A549 (cell line): ENCODE results near the gene MAPK9. TPM values are rescaled to one million over a fixed set of nuclear protein-coding genes. Genes with fewer than 3 reads are reported as not detected.

Experiments
- ATAC-seq, 2 experiments: fragments of 200-7000 bp in 1 of 2; fragments of >200 bp in 1 of 2; cut with Nextera tagmentation in 1 of 2; cut with Tn5 transposase in 1 of 2; 3 replicates each; pipeline versions ENCODE4 v1.8.0 to v1.9.1; 2018 to 2020; ENCODE audit warnings: mild to moderate bottlenecking in 1 of 2, moderate library complexity in 1 of 2
- CTCF ChIA-PET: fragments of 300-600 bp; sonication (Branson Sonifier 250); formaldehyde crosslinking; extraction: SDS; loops from one replicate; lab custom pipeline; 2021; ENCODE audit warnings: antibody characterized with exemption, inconsistent platforms; lab: Yijun Ruan, JAX
- POLR2A ChIA-PET: fragments of 350-600 bp; formaldehyde crosslinking; extraction: SDS; loops from one replicate; lab custom pipeline; 2021; ENCODE audit warnings: antibody characterized with exemption, inconsistent platforms; lab: Yijun Ruan, JAX
- DNase-seq, 2 experiments: peaks; one replicate each; pipeline versions ENCODE4 v3.0.0 to v3.0.0-alpha.2; 2011 to 2016; ENCODE audit warnings: low read depth in 1 of 2, low spot score in 1 of 2
- FAIRE-seq: peaks from 2 replicates; lab custom pipeline; 2011; peaks lifted over from hg19 to GRCh38; lab: Jason Lieb, UNC
- H3K27ac ChIP-seq, 2 experiments: fragments of >200 bp; sonication (Bioruptor Twin); formaldehyde crosslinking; 3 replicates each; pipeline ENCODE4 v1.5.1; 2016 to 2017
- H3K4me1 ChIP-seq: fragments of >200 bp; sonication (Bioruptor Twin); formaldehyde crosslinking; 3 replicates; pipeline ENCODE4 v1.6.1; 2016
- H3K4me2 ChIP-seq: fragments of >200 bp; sonication (Bioruptor Twin); formaldehyde crosslinking; 3 replicates; pipeline ENCODE4 v1.6.1; 2016
- H3K4me3 ChIP-seq: fragments of >200 bp; sonication (Bioruptor Twin); formaldehyde crosslinking; 3 replicates; pipeline ENCODE4 v1.5.1; 2016
- H3K9me3 ChIP-seq: fragments of >200 bp; sonication (Bioruptor Twin); formaldehyde crosslinking; 3 replicates; pipeline ENCODE4 v1.6.1; 2016
- CBX8 ChIP-seq: fragments of 200-600 bp; sonication (generic); IDR thresholded peaks from 2 replicates; pipeline ENCODE4 v1.6.1; 2016
- EHF ChIP-seq: fragments of 250-450 bp; sonication (Bioruptor Pico); IDR thresholded peaks from 2 replicates; pipeline ENCODE4 v1.5.0; 2020; ENCODE audit warnings: mild to moderate bottlenecking
- ESRRA ChIP-seq: fragments of 150-350 bp; IDR thresholded peaks from 2 replicates; pipeline ENCODE4 v1.6.1; 2014; ENCODE audit warnings: mild to moderate bottlenecking, low read length, borderline replicate concordance
- FOSB ChIP-seq: fragments of 250-450 bp; sonication (Bioruptor Pico); IDR thresholded peaks from 2 replicates; pipeline ENCODE4 v1.5.0; 2020; ENCODE audit warnings: mild to moderate bottlenecking, moderate library complexity
- GATA3 ChIP-seq: IDR thresholded peaks from 2 replicates; pipeline ENCODE4 v1.6.1; 2012; ENCODE audit warnings: borderline replicate concordance
- HOXB13 ChIP-seq: fragments of 250-450 bp; sonication (Bioruptor Pico); IDR thresholded peaks from 2 replicates; pipeline ENCODE4 v1.5.0; 2020; ENCODE audit warnings: low read depth, mild to moderate bottlenecking, moderate library complexity
- JUNB ChIP-seq: fragments of >200 bp; sonication (Bioruptor Twin); formaldehyde crosslinking; IDR thresholded peaks from 2 replicates; pipeline ENCODE4 v1.6.1; 2016
- KDM1A ChIP-seq: fragments of 200-600 bp; sonication (generic); IDR thresholded peaks from 2 replicates; pipeline ENCODE4 v1.6.1; 2016; ENCODE audit warnings: low read depth, mild to moderate bottlenecking
- MAFK ChIP-seq: fragments of 450-650 bp; IDR thresholded peaks from 2 replicates; pipeline ENCODE4 v1.6.1; 2014; ENCODE audit not compliant: partially characterized antibody
- MAZ ChIP-seq: fragments of 150-350 bp; IDR thresholded peaks from 2 replicates; pipeline ENCODE4 v1.6.1; 2014; ENCODE audit warnings: antibody characterized with exemption, low read depth, low read length, borderline replicate concordance
- NFE2L2 ChIP-seq: fragments of 150-350 bp; conservative IDR thresholded peaks from 2 replicates; pipeline ENCODE4 v1.6.1; 2014; ENCODE audit warnings: low read length
- NR3C1 ChIP-seq: fragments of >200 bp; sonication (Bioruptor Twin); formaldehyde crosslinking; IDR thresholded peaks from 3 replicates; pipeline ENCODE4 v1.6.1; 2017
- PHF8 ChIP-seq: fragments of 200-600 bp; sonication (generic); IDR thresholded peaks from 2 replicates; pipeline ENCODE4 v1.6.1; 2016; ENCODE audit warnings: low read depth, mild to moderate bottlenecking, antibody characterized with exemption, moderate library complexity, borderline replicate concordance
- RAD21 ChIP-seq, 2 experiments: fragments of >200 bp in 1 of 2; sonication (Bioruptor Twin) in 1 of 2; formaldehyde crosslinking in 1 of 2; IDR thresholded peaks in 1 of 2; conservative IDR thresholded peaks in 1 of 2; 2 replicates in 1 of 2; 3 replicates in 1 of 2; pipeline ENCODE4 v1.6.1; 2012 to 2018; ENCODE audit warnings: inconsistent platforms in 1 of 2
- RARB ChIP-seq: fragments of 250-450 bp; sonication (Bioruptor Pico); IDR thresholded peaks from 2 replicates; pipeline ENCODE4 v1.8.0; 2021; ENCODE audit warnings: mild to moderate bottlenecking, moderate library complexity
- RCOR1 ChIP-seq: fragments of 150-350 bp; IDR thresholded peaks from 2 replicates; pipeline ENCODE4 v1.6.1; 2014; ENCODE audit warnings: antibody characterized with exemption, low read length, low read depth
- RFX5 ChIP-seq: fragments of 450-650 bp; IDR thresholded peaks from 2 replicates; pipeline ENCODE4 v1.7.1; 2014; ENCODE audit warnings: antibody characterized with exemption, mild to moderate bottlenecking, moderate library complexity
- RNF2 ChIP-seq: fragments of 200-600 bp; sonication (generic); IDR thresholded peaks from 2 replicates; pipeline ENCODE4 v1.6.1; 2016; ENCODE audit warnings: low read depth, mild to moderate bottlenecking, antibody characterized with exemption, moderate library complexity, borderline replicate concordance
- SREBF2 ChIP-seq: fragments of 450-650 bp; IDR thresholded peaks from 2 replicates; pipeline ENCODE4 v1.6.1; 2014; ENCODE audit warnings: mild to moderate bottlenecking, moderate library complexity
- TFCP2L1 ChIP-seq: fragments of 250-450 bp; sonication (Bioruptor Pico); IDR thresholded peaks from 2 replicates; pipeline ENCODE4 v1.5.0; 2021; ENCODE audit warnings: mild to moderate bottlenecking
- TP53 ChIP-seq: fragments of 250-450 bp; sonication (Bioruptor Pico); IDR thresholded peaks from 2 replicates; pipeline ENCODE4 v1.5.0; 2021; ENCODE audit warnings: mild to moderate bottlenecking, moderate library complexity
- USF2 ChIP-seq: fragments of 450-650 bp; IDR thresholded peaks from 2 replicates; pipeline ENCODE4 v1.6.1; 2014; ENCODE audit warnings: antibody characterized with exemption
- ZNF302 ChIP-seq: fragments of 250-450 bp; sonication (Bioruptor Pico); IDR thresholded peaks from 2 replicates; pipeline ENCODE4 v1.9.0; 2021; ENCODE audit warnings: inconsistent platforms, mild to moderate bottlenecking, moderate library complexity
- ZSCAN20 ChIP-seq: fragments of 250-450 bp; sonication (Bioruptor Pico); IDR thresholded peaks from 2 replicates; pipeline ENCODE4 v1.8.0; 2022; ENCODE audit warnings: mild to moderate bottlenecking, moderate library complexity
- WGBS: methylation state at CpG from one replicate; pipeline ENCODE4 v1.1.6; 2017; ENCODE audit errors: missing lambda C conversion rate; 5-methylcytosine and 5-hydroxymethylcytosine counted together
- polyA plus RNA-seq, 4 experiments: library from polyadenylated mRNA; depleted of rRNA in 3 of 4; stranded (reverse); fragments of >200 nt; fragmentation: RNase III in 1 of 4; extraction: RNeasy Plus Mini Kit Qiagen cat#74134 plus additional on column Dnase treatment in 1 of 4; gene quantifications; 2 replicates in 3 of 4; 3 replicates in 1 of 4; pipeline ENCODE4 v1.2.3, GENCODE V29; 2011 to 2017
- TF ChIP-seq, protein P1 (sequence below): IDR thresholded peaks from 2 replicates; pipeline ENCODE4 v1.6.1; 2012
- TF ChIP-seq, protein P2 (sequence below): fragments of >200 bp; sonication (Bioruptor Twin); formaldehyde crosslinking; IDR thresholded peaks from 3 replicates; pipeline ENCODE4 v1.6.1; 2016
- TF ChIP-seq, protein P3 (sequence below): IDR thresholded peaks from 2 replicates; pipeline ENCODE4 v1.6.1; 2012
- TF ChIP-seq, protein P4 (sequence below): fragments of >200 bp; sonication (Bioruptor Twin); formaldehyde crosslinking; IDR thresholded peaks from 2 replicates; pipeline ENCODE4 v1.6.1; 2016

MAPK9 gene
- polyA plus RNA-seq, 2 of the 4 experiments (the other 2 are of a cell fraction), result 36.6 to 66.9 TPM

DNA sequence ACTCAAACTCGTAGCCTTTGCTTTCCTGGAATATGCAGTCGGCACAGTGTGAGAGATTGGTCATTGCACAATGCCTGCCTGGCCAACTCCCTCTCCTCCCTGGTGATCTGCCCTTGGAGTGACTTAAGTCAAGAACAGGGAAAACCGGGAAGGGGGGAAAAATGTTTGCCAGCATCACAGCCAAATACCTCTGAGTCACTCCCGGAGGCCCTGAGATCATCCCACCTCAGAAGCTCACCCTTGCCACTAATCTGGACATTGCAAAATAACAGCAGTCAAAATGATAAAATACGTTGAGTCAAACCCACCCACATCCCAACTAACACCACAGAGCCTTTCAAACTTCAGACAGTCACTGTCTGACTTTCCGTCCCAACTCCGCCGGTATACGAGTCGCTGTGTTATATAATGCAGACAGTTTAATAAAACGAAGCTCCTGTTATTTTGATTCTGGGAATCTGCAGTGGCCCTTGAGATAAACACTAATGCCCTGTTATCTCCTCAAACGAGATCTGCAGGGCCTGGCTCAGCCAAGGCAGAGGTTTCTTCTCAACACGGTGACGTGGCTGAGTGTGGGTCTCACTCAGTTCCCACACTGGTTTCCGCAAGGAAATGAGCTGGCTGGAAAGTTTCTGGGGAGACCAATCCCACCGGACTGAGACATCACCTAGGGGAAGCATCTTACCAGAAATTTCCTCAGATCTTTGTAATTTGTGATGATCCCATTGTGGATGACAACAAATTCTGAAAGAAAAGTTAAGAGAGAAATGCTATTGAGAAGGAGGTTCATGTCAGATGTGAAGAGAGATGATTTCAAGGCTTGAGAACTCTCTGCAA lies 39.1 kb upstream of the MAPK9 start (continued):
- TF ChIP-seq HOXB13 (CRISPR knock-in tag), result no peak
- TF ChIP-seq, protein P1, sequence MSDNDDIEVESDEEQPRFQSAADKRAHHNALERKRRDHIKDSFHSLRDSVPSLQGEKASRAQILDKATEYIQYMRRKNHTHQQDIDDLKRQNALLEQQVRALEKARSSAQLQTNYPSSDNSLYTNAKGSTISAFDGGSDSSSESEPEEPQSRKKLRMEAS, result peak; percentile 78
- peak; percentile 25 for TF ChIP-seq MAFK
- TF ChIP-seq, protein P2, sequence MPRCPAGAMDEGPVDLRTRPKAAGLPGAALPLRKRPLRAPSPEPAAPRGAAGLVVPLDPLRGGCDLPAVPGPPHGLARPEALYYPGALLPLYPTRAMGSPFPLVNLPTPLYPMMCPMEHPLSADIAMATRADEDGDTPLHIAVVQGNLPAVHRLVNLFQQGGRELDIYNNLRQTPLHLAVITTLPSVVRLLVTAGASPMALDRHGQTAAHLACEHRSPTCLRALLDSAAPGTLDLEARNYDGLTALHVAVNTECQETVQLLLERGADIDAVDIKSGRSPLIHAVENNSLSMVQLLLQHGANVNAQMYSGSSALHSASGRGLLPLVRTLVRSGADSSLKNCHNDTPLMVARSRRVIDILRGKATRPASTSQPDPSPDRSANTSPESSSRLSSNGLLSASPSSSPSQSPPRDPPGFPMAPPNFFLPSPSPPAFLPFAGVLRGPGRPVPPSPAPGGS, result peak; percentile 87; the same call in 2 of the 3 replicates
- TF ChIP-seq, protein P3, sequence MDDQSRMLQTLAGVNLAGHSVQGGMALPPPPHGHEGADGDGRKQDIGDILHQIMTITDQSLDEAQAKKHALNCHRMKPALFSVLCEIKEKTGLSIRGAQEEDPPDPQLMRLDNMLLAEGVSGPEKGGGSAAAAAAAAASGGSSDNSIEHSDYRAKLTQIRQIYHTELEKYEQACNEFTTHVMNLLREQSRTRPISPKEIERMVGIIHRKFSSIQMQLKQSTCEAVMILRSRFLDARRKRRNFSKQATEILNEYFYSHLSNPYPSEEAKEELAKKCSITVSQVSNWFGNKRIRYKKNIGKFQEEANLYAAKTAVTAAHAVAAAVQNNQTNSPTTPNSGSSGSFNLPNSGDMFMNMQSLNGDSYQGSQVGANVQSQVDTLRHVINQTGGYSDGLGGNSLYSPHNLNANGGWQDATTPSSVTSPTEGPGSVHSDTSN, result peak; percentile 77
- no peak for TF ChIP-seq TFCP2L1 (CRISPR knock-in tag)
- TF ChIP-seq JUNB, result peak; percentile 97
- peak; percentile 83; the same call in 1 of the 2 replicates for TF ChIP-seq GATA3

DNA sequence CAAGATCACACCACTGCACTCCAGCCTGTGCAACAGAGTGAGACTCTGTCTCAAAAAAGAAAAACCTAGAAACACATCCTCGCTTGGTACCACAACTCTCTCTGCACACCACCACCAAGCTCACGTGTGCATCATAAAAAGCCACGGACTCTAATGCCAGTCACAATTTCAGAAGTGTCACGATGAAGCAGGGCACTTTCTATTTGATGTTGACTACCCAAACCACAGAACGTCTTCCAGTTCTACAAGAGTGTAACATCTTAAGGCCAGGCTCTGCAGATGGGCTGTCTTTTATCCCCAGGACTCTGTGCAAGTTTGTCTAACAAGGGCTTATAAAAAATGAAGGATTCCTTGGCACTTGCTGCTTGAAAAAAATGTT lies 38.4 kb upstream of the MAPK9 start:
- FAIRE-seq, result no peak
- POLR2A ChIA-PET, result interaction anchor here (1.0 to 1.3 kb wide), 3 partner anchors 9 to 139 kb away, joined by 3 to 6 read pairs (median 3); no protein-coding TSS in a partner anchor
- 82% methylated on average over 5 of the region's 5 CpGs for WGBS
- ATAC-seq, result no peak
- CTCF ChIA-PET, result interaction anchor here (0.8 to 14.9 kb wide), 10 partner anchors 13 to 139 kb away, joined by 3 to 250 read pairs (median 6); partner anchors contain the start of gene MAPK9
- Histone ChIP-seq H3K9me3 (no peaks in the 10 kb centered on the region), H3K27ac (peak overlapping the region; percentile 75 to 86), H3K4me2 (peak overlapping the region; percentile 69), H3K4me1 (peaks cover 61% of the 10 kb centered on the region)
- TF ChIP-seq RARB (CRISPR knock-in tag), result no peak
- TF ChIP-seq MAZ, result no peak
- no peak for TF ChIP-seq NFE2L2
- no peak for TF ChIP-seq RNF2
- no peak for TF ChIP-seq EHF (CRISPR knock-in tag)
- no peak for TF ChIP-seq ZNF302 (CRISPR knock-in tag)
- TF ChIP-seq CBX8, result no peak
- no peak for TF ChIP-seq SREBF2
- no peak for TF ChIP-seq ESRRA
- TF ChIP-seq, protein P1, result no peak
- TF ChIP-seq MAFK, result no peak
- TF ChIP-seq, protein P4, sequence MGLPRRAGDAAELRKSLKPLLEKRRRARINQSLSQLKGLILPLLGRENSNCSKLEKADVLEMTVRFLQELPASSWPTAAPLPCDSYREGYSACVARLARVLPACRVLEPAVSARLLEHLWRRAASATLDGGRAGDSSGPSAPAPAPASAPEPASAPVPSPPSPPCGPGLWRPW, result no peak
- TF ChIP-seq TP53 (CRISPR knock-in tag), result no peak
- TF ChIP-seq NR3C1, result no peak
- TF ChIP-seq, all 56 proteins: peak for 0
- no peak overlapping the region for H3K4me3 ChIP-seq
- no peak for DNase-seq

DNA sequence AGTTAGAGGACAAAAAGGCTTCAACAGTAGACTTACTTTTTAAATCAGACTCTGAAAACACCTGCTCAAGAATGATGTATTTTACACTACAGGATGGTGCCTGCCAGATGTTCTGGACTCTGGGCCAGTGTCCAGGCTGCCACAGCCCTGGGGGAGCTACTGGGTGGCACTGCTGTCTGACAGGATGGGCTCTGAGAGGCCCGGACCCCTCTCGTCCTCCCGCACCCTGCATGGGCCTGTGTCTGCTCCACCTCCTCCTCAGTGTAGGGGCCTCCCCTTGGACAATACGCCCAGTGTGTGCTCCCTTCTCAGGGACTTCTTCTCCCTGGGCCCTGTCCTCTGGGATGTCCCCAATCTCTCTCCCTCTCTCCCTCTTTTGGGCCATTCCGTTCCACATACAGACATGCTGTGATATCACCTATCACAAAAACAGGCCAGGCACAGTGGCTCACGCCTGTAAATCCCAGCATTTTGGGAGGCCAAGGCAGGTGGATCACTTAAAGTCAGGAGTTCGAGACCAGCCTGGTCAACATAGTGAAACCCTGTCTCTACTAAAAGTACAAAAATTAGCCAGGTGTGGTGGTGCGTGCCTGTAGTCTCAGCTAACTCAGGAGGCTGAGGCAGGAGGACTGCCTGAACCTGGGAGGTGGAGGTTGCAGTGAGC lies 37.9 kb upstream of the MAPK9 start:
- FAIRE-seq, result no peak
- CTCF ChIA-PET, result interaction anchor here (0.9 to 14.9 kb wide), 23 partner anchors 8 to 199 kb away, joined by 3 to 250 read pairs (median 6); partner anchors contain the start of gene MAPK9
- H3K9me3 ChIP-seq, result no peaks in the 10 kb centered on the region
- H3K4me3 ChIP-seq, result no peak overlapping the region
- no peak for DNase-seq
- no peak for ATAC-seq
- H3K27ac ChIP-seq, result peak overlapping the region; percentile 75 to 86
- WGBS, result 92% methylated on average over 7 of the region's 8 CpGs
- POLR2A ChIA-PET, result no interaction called here
- peak overlapping the region; percentile 69 for H3K4me2 ChIP-seq
- H3K4me1 ChIP-seq, result peaks cover 60% of the 10 kb centered on the region
- TF ChIP-seq RARB (CRISPR knock-in tag) (no peak), USF2 (no peak), KDM1A (no peak), RFX5 (no peak), RCOR1 (no peak), PHF8 (no peak), FOSB (CRISPR knock-in tag) (no peak), ZSCAN20 (CRISPR knock-in tag) (no peak), RAD21 (conservative IDR thresholded peaks at IDR 0.05 in 1 of 2, IDR thresholded peaks at IDR 0.05 in 1 of 2) (no peak)
